Activated CD8-positive, alpha-beta memory T cell treated with anti-CD3 and anti-CD28 coated beads, Interleukin-2, amount 50 U/mL, for 1 hour (primary cell): Measurements from ENCODE around the gene CDKN2B-AS1.

Experiments
- DNase-seq: peaks from one replicate; pipeline ENCODE4 v3.0.0-alpha.2; 2020; ENCODE audit errors: extremely low read depth

Gene CDKN2B-AS1

DNA sequence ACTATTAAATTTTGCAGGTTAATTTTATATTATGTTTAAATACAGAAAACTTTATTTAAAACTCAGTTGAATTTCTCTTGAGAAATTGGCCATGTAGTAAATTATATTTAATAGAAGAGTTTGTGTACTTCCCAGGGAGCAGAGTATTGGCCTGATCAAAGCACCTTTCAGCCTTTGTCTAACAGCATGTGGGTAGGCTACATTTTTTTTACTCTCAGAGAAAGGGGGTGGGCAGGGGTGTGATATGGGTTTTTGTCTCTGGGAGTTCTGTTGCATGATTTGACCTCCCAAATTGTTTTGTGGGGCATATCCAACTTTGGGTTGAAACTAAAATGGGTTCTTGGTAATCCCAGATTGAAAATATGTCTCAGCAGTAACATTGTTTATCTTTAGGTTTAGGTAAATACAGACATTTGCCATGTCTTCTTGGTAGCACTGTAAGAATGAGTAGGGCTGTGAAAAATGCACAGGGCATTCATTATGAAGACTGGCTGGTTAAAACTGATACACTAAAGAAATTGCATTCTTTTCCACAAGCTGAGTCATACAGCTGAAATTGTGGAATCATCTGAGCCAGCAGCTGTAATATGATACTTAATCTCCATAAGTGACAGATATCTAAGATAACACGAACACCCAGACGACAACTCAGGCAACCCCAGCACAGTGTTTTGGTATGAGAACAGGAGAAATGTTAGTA, 89.9 kb downstream of the CDKN2B-AS1 start:
- DNase-seq = no peak

DNA sequence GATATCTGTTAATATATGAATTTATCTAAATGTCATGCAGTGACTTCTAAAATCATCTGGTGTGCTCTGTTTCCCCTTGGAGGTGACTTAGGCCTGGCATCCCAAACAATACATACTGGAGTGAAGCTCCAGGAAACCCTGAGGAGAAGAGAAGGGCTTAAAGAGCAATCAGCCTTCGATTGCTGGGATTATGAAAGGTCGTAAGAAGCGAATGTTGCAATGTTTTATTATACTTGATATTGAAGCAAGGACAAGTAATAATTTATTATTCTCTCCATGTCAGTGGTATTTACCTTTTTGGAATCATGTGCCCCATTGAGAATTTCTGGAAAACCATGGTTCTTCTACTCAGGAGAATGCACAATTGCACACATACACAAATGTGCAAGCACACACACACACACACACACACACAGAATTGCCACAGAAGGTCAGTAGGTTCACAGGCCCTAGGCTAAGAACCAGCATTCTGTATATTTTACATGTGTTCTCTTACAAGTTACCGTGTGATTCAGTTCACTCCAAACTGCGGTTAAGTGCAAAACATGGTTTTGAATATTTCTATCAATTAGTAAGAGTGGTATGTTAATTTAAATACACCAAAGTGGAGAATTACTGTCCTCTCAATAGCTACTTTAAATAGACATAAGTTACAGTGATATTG, 93.6 kb downstream of the CDKN2B-AS1 start:
- no peak for DNase-seq

DNA sequence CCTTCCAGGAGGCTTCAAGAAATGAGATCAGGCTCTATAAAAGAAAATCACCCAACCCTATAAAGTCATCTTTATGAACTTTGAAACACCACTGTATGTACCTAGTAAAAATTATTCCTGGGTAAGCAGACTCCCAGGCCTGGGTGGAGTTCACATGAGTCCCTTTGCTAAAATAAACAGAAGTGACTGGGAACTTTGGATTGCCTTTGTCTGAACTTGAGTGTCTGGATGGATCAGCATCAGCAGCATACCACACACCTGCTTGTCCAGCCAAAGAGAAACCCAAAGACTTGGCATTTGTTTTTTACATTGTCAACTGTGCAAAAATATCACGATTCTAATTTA, 94.1 kb downstream of the CDKN2B-AS1 start:
- no peak for DNase-seq

DNA sequence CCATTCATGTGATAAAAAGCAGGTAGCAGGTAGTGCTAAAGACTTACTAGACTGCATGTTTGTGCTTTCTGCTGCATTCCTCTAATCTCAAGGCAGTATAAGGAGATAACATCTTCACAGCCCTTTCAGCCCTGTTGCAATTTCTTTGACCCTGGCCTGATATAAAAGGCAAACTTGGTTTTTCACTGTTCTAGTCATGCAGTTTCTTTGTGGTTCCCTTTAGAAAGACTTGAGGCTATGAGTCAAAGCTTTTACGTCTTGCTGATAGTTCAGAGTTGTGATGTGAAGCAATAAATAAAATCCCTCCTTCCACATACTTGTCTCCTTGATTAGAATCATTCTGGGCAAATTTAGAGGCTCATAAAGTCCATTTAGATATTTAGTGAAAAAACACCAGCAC, 103.1 kb downstream of the CDKN2B-AS1 start:
- DNase-seq = no peak

DNA sequence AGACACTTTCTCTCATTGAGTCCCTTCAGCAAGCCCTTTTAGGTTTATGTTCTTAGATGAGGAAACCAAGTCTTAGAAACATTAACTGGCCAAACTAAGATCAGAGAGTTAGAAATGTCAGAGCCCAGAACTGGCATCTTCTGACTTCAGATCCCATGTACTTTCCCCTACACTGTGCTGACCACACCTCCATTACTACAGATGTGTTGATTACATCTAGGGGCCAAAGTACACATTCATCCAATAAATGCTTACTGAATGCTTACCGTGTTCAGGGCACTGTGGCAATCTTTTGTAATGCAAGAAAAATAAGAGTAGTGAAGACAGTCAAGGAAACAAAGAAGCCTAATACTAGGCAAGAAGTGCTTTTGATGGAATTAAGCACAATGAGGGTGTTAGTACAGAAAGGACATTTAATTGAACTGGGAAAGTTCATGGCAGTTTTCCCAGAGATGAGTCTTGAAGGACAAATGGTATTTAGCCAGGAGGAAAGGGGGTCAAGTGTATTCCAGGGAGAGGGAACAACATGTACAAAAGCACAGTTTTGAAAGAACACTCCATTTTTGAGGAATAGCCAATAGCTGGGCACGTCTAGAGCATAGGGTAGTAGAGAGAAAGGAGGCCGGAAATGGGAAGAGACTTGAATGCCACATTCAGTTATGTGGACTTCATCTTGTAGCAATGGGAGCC, 104.2 kb downstream of the CDKN2B-AS1 start:
- DNase-seq = no peak

DNA sequence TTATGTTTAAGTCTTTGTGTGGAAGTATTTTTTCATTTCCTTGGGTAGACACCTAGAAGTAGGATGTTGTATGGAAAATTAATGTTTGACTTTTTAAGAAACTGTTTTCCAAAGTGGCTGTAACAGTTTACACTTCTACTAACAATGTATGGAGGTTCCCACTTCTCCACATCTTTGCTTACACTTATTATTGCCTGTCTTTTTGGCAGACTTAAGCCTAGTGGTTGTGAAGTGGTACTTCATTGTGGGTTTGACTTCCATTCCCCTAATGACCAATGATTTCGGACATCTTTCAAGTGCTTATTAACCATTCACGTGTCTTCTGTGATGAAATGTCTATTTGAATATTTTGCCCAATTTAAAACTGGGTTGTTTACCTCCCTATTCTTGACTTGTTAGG, 106.0 kb downstream of the CDKN2B-AS1 start:
- DNase-seq = no peak

DNA sequence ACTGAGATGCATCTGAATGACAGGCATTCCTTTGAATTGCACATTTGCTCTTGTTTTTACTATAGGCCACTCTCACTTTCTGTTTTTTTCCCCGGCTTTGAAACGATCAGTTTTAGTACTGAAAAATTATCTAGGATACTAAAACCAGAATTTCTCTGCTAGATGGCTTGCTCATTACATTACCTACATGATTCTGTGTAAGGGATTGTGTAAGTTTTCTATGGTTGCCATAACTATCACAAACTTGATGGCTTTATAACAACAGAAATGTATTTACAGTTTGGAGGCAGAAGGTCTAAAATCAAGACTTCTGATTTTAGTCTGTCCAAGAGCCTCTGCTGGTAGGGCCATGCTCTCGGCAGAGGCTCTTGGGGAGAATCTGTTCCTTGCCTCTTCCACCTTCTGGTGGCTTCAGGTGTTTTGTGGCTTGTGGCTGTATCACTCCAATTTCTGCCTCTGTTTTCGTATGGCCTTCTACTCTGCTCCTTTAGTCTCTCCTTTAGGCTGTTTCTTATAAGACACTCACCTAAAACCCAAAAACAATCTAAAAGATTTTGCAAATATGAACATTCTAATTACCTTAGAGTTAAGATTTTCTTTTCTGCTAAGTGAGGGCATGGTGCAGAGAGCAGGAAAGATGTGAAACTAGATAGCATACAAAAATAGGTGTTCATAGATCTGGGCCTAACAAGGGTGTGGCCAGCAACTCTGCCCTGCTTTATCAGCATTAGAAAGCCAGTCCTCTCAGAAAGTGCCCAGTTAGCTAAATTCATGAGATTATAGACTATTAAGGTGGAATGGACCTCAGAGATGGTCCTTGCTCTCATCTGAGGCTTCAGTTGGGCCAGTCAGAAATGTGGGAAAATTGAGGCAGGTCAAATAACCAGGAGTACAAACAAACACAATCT, 107.8 kb downstream of the CDKN2B-AS1 start:
- DNase-seq = no peak

DNA sequence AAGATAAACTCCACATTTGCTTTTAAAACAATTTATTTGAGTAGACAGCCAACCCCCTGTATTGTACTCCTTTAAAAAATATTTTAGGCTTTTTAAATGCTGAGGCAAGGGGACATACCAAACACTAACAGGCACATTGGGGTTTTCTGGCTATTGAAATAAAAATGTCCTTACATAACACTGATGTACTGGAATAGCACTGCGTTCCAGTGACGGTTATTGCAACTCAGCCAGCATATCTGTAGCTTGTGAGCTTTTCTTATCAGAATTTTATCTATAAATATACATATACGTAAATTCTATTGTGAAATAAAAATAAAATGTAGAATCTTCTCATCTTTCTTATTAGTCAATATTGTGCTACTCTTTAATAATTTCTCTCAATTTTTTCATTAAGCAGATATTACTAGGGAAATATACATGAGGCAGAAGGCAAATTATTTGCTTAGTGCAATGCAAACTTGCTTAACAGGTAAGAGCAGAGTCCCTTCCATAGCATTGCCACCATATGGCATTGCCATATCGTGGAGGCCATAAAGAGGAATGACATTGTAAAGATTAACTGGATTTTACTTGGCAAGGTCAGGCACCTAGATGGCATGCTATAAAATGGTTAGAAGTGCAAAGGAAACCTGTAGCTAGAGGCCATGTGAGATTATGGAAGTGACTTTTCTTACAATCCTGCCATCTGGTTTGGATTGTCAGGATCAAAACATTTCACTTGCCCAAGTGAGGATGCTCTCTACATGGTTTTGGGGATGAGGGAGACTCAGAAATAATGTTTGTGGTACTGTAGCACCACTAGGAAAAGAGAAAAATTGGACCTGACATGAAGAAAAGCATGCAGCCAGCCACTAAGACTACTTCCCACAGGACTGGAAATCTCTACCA, 109.3 kb downstream of the CDKN2B-AS1 start:
- no peak for DNase-seq

DNA sequence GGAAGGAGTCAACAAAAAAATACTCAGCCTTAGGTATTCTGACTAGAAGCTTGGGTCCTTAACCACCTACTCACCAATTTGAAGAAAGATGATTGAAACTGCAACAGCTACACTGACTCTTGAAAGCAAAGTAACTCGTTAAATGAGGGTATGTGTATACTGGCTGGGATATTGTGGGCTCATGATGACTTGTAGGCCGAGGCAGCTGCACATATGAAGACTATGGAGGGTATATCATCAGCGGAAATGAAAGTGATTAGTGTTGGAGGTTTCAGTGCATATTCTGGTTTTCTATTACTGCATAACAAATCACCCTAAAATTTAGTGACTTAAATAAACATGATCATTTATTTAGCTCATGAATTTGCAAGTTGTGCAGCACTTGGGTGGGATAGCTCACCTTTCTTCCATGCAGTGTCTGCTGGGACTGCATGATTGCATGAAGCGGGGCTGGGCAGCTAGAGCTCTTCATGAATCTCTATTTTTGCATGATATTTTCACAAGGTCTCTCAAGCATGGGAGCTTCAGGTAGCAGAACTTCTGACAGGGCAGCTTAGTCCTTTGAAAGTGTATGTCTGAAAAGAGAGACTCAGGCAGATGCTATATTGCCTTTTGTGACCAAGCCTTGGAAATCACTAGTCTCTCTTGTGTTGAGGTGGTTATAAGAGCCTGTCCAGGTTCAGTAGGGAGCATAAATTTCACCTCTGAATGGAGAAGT, 110.6 kb downstream of the CDKN2B-AS1 start:
- no peak for DNase-seq

DNA sequence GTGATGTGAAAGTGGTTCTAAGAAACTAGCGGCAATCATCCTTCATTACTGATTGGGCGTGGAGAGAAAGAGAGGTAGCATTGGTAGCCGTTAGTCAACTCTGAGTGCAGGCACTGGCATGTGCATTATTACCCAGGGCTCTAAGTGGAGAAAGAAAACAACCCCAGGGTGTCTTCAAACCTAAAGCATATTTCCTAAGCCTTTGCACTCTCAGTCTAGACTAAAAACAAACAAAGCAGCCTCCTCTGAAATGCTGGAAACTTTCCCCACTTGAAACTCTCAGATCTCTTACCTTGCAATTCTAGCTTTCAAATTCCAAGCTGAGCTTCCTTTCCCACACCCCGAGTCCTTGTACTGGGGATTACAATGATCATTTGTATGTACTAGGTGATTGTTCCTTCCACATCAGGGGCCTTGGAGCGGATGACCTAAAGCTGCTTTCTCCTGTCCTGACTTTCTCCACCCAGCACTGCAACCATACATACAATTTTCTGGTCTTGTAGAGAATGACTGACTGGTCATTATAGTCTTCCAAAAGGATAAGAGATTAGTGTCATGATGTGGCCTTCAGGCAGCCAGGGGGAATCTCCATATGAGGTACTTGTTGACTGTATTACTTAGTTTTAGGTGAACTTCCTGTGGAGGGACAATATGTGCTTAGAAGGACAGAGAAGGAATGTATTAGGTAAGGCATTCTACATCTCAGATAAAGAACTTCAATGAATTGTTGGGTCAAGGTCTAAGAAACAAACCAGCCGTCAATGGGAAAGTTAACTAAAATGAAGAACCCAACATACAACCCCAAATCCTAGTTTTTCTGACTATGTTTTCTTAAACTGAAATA, 112.8 kb downstream of the CDKN2B-AS1 start:
- no peak for DNase-seq

DNA sequence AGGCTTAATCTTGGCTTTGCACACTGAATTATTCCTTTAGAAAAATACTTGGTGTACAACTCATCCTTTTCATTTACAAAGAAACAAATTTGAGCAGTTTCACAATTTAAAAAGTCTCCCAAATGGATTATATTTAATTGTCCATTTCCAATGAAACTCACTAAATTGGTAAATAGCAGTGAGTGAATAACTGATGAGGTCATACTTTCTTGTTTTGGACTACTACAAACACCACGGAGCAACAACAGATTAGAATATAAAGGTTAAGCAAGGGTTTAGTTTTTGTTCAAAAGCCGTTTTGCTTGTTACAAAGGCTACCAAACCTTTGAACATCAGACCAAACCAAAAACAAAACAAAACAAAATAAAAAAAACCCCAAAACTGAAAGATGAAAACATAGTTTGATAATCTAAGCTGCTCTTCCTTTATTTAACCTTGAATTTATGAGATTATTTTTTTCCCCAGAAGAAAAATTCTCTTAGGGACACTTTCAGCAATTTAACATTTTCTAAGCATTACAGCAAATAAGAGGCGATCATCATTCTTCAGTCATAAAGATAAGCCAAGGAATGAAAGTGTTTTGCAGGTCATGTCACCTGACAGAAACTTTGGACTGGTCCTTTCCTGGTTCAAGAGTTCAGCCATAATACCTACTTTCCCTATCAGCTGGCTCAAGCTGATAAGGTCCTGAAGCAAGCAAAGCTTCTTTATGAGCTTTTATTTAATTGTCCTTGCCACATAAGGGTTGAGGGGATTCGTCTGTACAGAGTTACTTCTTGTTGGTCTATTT, 114.2 kb downstream of the CDKN2B-AS1 start:
- no peak for DNase-seq

DNA sequence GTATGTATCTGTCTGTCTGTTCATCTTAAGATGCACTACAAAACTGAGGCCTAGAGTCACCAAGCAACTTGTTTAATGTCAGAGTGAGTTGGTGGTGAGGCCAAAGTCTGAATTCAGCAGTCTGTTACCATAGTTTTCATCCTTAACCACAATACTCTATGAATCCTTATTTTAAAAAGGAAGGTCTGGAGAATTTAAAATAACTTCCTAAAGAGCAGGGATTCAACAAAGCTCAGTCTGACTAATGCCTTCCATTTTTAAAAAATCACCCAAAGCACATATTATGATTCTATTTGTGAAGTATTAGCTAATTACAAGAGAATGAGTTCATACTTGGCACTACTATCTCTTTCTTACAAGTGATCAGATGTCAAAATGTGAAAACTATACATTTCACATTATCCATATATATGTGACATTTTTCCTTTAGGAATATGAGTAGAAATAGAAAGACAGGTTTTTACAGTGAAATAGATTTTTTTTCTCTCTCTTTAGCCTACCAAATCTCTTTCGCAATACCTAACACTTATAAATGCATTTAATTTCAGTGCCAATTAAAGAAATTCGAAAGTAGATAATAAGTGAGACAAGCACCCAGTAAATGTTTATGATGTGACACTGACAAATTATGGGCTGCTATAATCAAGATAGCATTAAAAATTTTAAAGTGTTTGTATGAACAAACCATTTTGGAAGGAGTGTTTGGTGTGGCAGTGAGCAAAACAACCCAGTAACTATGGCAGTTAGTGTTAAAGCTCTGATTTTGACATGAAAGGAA, 116.8 kb downstream of the CDKN2B-AS1 start:
- no peak for DNase-seq

DNA sequence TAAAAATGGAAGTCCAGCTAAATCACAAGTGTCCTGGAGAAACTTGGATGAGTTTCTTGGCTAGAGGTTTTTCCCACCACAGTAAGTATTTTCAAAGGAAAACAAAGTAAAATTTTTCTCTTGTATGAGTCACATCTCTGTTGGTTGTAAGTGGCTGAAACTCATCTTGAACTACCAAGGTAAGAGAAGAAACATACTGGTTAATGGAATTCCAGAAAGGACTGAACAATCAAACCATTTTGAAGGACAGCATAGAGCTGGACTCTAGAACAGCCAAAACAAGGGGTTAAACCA, 117.3 kb downstream of the CDKN2B-AS1 start:
- no peak for DNase-seq

DNA sequence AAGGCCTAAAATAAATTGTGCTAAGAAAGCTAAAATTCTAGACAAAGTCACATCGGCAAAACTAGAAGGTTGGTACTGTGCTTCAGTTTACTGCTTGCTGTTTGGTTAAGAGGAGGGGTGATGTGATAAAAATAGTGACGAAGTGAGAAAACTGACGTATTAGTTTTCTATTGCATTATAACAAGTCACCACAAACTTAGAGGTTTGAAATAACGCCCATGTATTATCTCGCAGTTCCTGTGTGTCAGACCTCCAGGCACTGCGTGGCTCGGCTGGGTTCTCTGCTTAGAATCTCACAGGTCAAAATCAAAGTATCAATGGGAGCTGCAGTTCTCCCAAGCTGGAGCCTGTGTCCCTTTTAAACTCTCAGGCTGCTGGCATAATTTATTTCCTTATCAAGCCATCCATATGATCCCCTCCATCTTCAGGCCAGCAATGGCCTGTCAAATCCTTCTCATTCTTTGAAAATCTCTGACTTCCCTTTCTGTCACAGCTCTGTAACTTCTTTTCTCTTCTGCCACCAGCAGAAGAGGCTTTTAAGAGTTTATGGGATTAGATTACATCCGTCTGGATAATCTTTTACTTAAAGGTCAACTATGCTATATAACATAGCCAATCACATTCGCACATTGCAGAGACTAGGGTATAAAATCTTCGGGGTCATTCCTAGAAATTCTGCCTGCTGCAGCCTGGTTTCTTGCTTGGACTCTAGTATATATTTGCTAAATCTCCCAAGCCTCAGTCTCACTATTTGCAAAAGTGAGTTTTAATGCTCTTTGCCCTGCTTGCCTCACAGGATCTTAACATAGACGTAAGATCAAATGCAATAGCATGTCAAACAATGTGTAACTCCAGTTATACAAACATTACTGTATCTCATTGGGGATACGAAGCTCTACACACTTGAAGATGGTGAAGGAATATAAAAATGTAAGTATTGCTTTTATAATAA, 118.6 kb downstream of the CDKN2B-AS1 start:
- no peak for DNase-seq

DNA sequence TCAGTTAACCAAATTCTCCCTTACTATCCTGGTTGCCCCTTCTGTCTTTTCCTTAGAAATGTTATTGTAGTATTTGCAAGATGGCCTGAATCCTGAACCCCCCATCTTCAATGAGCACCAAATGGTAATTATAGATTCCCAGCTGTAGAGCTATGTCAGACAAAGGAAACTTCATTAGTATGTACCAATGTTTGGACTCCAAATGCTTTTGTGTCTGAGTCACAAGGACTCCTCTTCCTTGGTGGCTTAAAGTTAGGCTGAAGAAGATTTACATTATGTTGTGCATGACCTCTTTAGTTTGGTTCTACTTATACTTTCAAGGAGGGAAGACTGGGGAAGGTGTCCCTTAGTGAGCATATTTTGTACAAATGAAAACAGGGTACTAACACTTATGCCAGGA, 120.4 kb downstream of the CDKN2B-AS1 start:
- DNase-seq = no peak

DNA sequence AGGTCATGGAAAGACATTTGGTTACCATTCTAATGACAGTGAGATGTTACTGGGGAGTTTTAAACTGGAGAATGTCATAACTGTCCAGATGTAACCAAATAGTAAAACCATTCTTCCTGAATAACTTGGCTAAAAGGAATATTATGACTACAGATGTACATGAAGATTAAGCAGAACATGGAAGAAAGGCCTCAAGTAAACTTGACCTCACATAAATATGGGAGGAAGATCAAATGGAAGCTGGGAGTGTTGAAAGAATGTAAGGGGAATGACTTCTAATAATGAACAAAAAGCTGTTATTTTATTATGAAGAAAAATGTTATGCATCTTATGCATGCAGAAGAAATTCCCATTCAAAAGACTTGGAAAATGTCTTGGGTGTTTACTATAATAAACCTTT, 122.2 kb downstream of the CDKN2B-AS1 start:
- DNase-seq = no peak
